Measurements from ENCODE around the gene PREP. TPM values are rescaled to one million over a fixed set of nuclear protein-coding genes. Genes with fewer than 3 reads are reported as not detected.

PREP gene
- total RNA-seq, 4 donors from 2014 or later: 32.9 to 63.2 (median 41.2) TPM

DNA sequence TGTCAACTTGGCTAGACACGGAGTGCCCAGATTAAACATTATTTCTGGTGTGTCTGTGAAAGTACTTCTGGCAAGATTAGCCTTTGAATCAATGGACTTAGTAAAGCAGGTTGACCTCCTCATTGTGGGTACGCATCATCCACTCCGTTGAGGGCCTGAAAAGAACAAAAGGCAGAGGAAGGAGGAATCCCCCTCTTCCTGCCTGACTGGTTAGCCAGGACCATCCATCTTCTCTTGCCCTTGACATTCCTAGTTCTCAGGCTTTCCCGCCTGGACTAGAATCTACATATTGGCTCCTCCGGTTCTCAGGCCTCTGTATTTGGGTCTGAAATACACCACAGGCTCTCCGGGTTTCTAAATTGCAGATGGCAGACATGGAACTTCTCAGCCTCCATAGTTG lies 149.1 kb downstream of the PREP start:
- H3K36me3 ChIP-seq: no peaks in the 10 kb centered on the region
- no peak overlapping the region for H3K4me3 ChIP-seq
- intact Hi-C loops (cut with DNase I; ENCODE audit: low total_unique reads): no loop called here
- no peak for DNase-seq
- no peaks in the 10 kb centered on the region for H3K9me3 ChIP-seq
- no peaks in the 10 kb centered on the region for H3K4me1 ChIP-seq
- in situ Hi-C loops (cut with MboI; ENCODE audit: low pct_ligation_motif_present in 1 of 4, low pct_unique_long_range_greater_than_20kb in 1 of 4, low sequenced_read_pairs in 3 of 4): no loop called here
- H3K27me3 ChIP-seq: no peaks in the 10 kb centered on the region
- no peak overlapping the region for H3K27ac ChIP-seq
- TF ChIP-seq POLR2A (IDR thresholded peaks at IDR 0.05) (no peak), EP300 (IDR thresholded peaks at IDR 0.05; ENCODE audit: low read depth) (no peak), POLR2AphosphoS5 (IDR thresholded peaks at IDR 0.05) (no peak)
- TF ChIP-seq, protein P1, sequence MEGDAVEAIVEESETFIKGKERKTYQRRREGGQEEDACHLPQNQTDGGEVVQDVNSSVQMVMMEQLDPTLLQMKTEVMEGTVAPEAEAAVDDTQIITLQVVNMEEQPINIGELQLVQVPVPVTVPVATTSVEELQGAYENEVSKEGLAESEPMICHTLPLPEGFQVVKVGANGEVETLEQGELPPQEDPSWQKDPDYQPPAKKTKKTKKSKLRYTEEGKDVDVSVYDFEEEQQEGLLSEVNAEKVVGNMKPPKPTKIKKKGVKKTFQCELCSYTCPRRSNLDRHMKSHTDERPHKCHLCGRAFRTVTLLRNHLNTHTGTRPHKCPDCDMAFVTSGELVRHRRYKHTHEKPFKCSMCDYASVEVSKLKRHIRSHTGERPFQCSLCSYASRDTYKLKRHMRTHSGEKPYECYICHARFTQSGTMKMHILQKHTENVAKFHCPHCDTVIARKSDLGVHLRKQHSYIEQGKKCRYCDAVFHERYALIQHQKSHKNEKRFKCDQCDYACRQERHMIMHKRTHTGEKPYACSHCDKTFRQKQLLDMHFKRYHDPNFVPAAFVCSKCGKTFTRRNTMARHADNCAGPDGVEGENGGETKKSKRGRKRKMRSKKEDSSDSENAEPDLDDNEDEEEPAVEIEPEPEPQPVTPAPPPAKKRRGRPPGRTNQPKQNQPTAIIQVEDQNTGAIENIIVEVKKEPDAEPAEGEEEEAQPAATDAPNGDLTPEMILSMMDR (IDR thresholded peaks at IDR 0.05): no peak
- WGBS, 2 donors (ENCODE audit: low coverage in 1 of 2): 86 to 92% methylated on average over 3 to 6 of the region's 6 CpGs

DNA sequence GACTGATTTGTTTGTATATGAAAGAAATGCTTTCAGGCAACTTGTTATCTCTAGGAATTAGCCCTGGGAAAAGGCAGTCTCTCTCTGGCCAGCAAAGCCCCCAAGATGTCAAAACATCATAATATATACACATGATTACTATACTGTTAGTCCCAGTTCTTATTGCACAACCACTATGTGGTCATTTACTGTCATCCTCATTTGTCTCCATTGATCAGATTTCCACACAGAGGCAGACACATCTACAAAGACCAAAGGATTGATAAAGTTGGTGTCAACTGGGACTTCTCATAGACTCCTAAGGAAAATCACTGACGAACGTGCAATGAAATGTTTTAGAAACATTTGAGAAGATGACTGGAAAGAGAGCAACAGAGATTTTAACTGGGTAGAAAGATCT lies 151.2 kb downstream of the PREP start:
- H3K36me3 ChIP-seq: no peaks in the 10 kb centered on the region
- no peaks in the 10 kb centered on the region for H3K27me3 ChIP-seq
- intact Hi-C loops (cut with DNase I; ENCODE audit: low total_unique reads): no loop called here
- no peak for DNase-seq
- in situ Hi-C loops (cut with MboI; ENCODE audit: low pct_ligation_motif_present in 1 of 4, low pct_unique_long_range_greater_than_20kb in 1 of 4, low sequenced_read_pairs in 3 of 4): no loop called here
- WGBS, 2 donors (ENCODE audit: low coverage in 1 of 2): 87 to 92% methylated on average over 2 of the region's 2 CpGs
- no peak overlapping the region for H3K27ac ChIP-seq
- H3K4me3 ChIP-seq: no peak overlapping the region
- no peaks in the 10 kb centered on the region for H3K4me1 ChIP-seq
- TF ChIP-seq, protein P1 (IDR thresholded peaks at IDR 0.05): no peak
- TF ChIP-seq POLR2A (IDR thresholded peaks at IDR 0.05): no peak
- TF ChIP-seq EP300 (IDR thresholded peaks at IDR 0.05; ENCODE audit: low read depth): no peak
- TF ChIP-seq POLR2AphosphoS5 (IDR thresholded peaks at IDR 0.05): no peak
- no peaks in the 10 kb centered on the region for H3K9me3 ChIP-seq

DNA sequence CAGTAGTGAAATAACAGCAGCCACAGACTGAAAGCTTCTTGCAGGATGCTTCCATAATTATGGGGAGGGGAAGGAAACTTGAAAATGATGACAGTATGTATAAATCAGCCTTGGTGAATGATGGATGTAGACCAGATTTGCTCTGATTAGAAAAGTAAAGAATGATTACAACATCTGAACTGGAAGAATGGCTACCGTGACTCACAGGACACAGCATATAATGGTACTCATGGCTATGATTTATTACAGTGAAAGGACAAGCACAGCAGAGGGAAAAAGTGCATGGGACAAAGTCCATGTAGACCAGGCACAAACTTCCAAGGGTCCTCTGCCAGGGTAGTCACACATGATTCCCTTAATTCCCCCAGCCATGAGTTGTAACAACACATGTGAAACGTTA lies 152.3 kb downstream of the PREP start:
- 61 to 64% methylated on average over 2 of the region's 2 CpGs for WGBS, 2 donors (ENCODE audit: low coverage in 1 of 2)
- no peaks in the 10 kb centered on the region for H3K36me3 ChIP-seq
- no peak overlapping the region for H3K27ac ChIP-seq
- H3K27me3 ChIP-seq: no peaks in the 10 kb centered on the region
- TF ChIP-seq POLR2A (IDR thresholded peaks at IDR 0.05) (no peak), EP300 (IDR thresholded peaks at IDR 0.05; ENCODE audit: low read depth) (no peak)
- TF ChIP-seq, protein P1 (IDR thresholded peaks at IDR 0.05): no peak
- intact Hi-C loops (cut with DNase I; ENCODE audit: low total_unique reads): no loop called here
- in situ Hi-C loops (cut with MboI; ENCODE audit: low pct_ligation_motif_present in 1 of 4, low pct_unique_long_range_greater_than_20kb in 1 of 4, low sequenced_read_pairs in 3 of 4): no loop called here
- no peak overlapping the region for H3K4me3 ChIP-seq
- no peaks in the 10 kb centered on the region for H3K9me3 ChIP-seq
- H3K4me1 ChIP-seq: no peaks in the 10 kb centered on the region
- no peak for DNase-seq

DNA sequence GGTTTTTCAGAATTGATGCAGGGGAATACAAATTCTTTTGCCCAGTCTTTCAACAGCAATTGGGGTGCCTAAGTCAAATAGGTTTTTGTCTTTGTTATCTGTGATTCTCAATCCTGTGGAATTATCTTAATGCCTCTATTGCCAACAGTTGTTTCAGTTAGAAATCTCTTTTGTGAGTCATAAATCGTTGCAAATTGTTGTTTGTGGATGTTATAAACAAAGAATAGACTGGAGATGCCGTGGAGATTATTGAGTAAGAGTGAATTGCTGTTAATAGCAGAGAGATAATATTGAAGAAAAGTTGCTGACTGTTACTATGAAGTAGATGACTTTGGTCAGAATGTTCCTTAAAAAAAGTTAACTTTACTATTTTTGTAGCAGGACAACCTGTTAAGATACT lies 159.4 kb downstream of the PREP start:
- in situ Hi-C loops (cut with MboI; ENCODE audit: low pct_ligation_motif_present in 1 of 4, low pct_unique_long_range_greater_than_20kb in 1 of 4, low sequenced_read_pairs in 3 of 4): no loop called here
- H3K27me3 ChIP-seq: peaks cover 3% of the 10 kb centered on the region
- H3K36me3 ChIP-seq: no peaks in the 10 kb centered on the region
- H3K4me3 ChIP-seq: no peak overlapping the region
- no peak for DNase-seq
- intact Hi-C loops (cut with DNase I; ENCODE audit: low total_unique reads): no loop called here
- no peaks in the 10 kb centered on the region for H3K4me1 ChIP-seq
- 24 to 32% methylated on average over 2 of the region's 2 CpGs for WGBS, 2 donors (ENCODE audit: low coverage in 1 of 2)
- TF ChIP-seq POLR2AphosphoS5 (IDR thresholded peaks at IDR 0.05): no peak
- TF ChIP-seq POLR2A (IDR thresholded peaks at IDR 0.05): no peak
- TF ChIP-seq, protein P1 (IDR thresholded peaks at IDR 0.05): no peak
- no peak for TF ChIP-seq EP300 (IDR thresholded peaks at IDR 0.05; ENCODE audit: low read depth)
- no peaks in the 10 kb centered on the region for H3K9me3 ChIP-seq
- no peak overlapping the region for H3K27ac ChIP-seq
